GM18873 (cell line): ENCODE measurements around the gene HIVEP3.
"Not testable (repeated sequence)": the region's sequence is repeated elsewhere in the genome, so short reads cannot be mapped to it uniquely, and the experiment has no call there.

Experiments used
- ATAC-seq: cut with Tn5 transposase; IDR thresholded peaks from one replicate; pipeline ENCODE4 v1.9.1; 2021; ENCODE audit warnings: mild to moderate bottlenecking, moderate library complexity, moderate number of reproducible peaks; ENCODE audit not compliant: unreplicated experiment, low FRiP score

HIVEP3 gene

DNA sequence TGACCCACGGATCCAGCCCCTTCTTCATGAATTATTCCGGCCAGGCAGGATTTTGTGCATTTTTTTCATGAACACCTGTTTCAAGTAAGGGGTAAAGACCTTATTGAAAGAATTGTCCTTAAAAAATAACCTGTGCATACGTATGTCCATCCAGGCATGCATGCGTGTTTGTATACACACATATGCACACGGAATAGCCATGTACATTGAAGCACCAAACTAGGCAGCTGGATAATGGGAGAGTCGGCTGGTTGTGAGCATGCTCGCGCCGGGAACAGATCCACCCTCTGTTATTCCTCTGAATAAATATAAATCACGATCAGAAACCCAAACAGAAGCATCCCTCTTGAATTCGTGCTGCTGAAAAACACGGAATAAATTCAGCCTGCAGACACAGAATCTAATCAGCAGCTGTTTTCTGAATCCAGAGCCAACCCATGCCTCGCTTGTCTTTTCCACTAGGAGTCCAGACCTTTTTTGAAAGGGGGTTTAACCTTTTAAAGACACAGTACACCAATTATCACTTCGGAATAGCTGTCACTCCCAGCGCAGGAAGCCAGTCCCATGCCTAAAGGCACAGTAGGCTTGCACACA, at the start of gene HIVEP3:
HIVEP3 (minus strand) TSS at position 473 of the 594 bp plus-strand sequence.
- no peak for ATAC-seq

DNA sequence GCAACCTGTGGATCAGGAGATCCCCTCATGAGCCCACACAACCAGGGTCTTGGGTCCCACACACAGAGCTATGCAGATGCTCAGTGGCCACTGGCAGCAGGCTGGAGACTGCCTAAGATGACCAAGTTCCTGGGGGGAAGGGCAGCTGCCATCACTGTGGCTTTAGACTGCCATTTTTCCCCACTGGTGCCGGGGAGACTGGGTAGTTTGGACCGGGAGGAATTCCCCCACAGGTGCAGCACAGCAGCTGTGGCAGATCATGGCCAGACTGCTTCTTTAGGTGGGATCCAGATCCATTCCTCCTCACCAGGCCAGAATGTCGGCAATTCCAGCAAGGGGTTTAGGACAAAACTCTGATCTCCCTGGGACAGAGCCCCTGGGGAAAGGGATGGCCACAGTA, 45.7 kb upstream of the HIVEP3 start:
- ATAC-seq, result no peak

DNA sequence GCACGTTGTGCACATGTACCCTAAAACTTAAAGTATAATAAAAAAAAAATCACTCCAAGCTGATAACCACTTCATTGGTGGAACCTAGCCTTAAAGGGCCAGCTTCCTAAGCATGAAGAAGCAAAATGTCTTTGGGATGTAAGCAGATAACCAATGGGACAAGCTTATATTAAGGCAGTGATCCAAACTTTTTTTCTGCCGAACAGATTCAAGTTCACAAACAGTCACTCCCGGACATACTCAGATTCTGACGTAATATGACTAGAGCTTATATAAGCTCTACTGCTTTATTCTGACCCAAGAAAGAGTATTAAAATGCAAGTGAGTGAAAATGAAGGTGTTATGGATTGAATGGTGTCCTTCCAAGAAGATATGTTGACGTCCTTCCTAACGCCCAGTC, 44.9 kb upstream of the HIVEP3 start:
- ATAC-seq, result no peak

DNA sequence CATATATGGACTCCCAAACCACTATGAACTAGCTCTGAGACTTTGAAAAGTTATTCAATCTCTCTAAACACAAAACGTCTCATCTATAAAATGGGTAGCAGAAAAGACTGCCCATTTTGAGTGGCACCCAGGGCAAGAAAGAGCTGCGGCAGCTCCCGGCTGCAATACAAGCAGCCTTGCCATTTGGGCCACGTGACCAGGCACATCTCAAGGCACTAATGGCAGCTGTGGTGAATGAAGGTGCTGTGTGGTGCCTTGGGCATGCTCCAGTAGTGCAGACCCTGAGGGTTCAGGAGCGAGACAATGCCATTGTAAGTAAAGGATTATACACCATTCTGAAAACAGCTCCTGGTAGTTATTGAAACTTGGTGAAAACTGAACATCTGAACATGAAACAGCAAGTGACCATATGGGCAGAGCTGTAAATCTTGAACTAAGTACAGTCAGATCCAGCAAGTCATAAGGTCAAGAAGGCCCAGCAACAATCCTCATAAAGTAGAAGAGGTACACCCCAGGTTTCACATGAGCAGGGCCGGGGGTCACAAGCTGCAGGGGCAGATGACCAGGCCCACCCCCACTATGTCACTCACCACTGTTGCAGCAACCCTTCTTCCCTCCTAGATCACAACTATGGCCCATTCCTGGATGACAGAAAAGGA, 39.4 kb upstream of the HIVEP3 start:
- no peak for ATAC-seq

DNA sequence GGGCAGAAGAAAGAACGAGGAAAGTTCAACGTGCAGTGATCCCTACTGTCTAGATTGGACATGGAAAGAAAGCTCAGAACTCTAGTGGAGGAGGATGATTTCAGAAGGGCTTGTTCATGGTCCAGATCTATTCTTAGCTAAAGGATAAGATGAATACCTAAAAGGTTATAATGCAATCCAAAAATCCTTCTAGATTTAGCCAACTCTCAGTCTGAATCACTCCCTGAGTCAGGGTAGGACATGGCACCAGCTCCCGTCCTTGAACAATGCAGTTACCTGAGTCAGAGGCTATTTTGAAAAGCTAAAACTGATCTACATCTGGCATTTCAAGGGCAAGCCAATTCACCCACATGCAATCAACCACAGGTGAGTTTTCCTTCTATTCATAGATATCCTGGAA, 38.8 kb upstream of the HIVEP3 start:
- no peak for ATAC-seq

DNA sequence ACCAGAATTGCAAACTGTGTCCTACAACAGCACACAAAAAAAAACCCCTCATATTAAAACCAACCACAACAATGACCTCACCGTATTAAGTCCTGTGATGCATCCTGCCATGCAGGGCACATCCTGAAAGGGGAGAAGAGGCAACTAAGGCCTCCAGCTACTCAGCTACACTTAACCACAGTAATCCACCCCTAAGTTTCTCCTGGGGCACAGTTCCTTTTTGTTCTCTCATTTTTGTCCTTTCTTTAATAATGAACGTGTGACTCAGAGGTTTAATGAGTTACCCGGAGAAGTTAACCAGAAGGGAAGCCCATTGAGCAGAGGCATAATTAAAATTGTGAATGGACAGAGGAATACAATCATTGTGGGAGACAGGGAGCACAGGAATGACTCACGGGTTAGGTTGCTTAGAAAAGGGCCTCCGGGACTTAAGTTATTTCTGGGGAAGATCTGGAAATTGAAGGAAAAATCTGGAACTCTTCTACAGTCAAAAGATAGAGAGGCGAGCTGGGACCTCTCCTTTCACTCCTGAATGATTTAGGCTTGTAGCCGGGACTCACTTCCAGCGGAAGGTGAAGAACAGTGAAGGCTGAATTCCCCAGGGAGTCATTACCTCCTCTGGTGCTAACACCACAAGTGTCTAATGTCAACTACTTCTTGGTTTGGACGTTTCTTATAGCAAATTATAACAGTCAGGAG, 36.9 kb upstream of the HIVEP3 start:
- ATAC-seq, result peak; percentile 73

DNA sequence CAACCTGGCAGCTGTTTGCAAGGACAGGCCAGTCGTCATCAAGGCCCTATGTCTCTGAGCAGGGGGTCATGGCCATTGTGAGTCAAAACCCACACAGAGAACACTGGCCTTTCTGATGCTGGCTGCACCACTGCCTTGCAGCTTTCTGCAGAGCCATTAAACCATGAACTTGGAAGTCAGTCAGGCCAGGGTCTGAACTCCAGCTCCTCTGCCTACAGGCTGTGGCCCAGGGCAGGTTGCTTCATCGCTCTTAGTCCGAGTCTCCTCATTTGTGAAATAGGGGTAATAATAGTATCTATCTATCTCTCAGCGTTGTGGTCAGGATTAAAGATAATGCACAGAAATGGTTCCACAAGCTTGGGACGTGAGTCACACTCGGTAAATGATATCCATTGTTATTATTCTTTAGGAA, 35.8 kb upstream of the HIVEP3 start:
- no peak for ATAC-seq

DNA sequence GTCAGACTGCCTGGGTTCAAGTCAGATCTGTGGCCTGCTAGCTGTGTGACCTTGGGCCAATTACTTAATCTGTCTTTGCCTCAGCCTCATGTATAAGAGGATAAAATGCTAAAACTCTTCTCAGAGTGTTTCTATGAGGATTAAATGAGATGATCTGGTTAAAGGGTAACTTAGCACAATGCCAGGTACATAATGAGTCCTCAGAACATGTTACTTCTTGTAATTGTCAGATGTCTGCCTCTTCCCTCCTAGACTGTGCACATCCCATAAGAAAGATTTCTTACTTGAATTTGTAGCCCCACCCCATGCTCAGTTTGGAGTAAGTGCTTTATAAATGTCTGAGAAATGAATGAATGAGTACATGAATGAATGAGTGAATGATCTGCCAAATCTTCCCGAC, 34.6 kb upstream of the HIVEP3 start:
- no peak for ATAC-seq

DNA sequence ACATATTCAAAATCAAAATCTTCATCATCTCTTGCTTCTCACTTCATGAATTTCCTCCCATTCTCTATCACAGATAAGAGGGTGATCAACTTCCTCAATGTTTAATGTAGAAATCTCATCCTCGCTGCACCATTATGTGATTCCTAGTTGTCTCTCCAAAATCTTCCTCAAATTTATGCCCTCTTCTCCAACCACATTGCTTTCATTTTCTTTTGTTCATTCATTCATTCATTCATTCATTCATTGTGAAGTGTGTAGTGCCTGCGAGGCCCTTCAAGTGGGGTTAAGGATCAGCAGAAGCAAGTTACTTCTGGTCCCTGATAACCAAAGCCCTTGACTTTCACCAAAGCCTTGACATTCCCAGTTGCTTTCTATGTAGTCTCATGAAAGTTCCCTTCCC, 33.5 kb upstream of the HIVEP3 start:
- no peak for ATAC-seq

DNA sequence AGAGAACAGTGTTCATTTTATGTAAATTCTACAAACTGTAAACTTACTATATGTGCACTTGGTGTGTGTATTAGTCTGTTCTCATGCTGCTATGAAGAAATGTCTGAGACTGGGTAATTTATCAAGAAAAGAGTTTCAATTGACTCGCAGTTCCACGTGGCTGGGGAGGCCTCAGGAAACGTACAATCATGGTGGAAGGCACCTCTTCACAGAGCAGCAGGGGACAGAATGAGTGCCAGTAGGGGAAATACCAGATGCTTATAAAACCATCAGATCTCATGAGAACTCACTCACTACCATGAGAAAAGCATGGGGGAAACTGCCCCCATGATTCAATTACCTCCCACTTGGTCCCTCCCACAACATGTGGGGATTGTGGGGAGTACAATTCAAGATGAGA, 32.8 kb upstream of the HIVEP3 start:
- ATAC-seq, result not testable (repeated sequence)

DNA sequence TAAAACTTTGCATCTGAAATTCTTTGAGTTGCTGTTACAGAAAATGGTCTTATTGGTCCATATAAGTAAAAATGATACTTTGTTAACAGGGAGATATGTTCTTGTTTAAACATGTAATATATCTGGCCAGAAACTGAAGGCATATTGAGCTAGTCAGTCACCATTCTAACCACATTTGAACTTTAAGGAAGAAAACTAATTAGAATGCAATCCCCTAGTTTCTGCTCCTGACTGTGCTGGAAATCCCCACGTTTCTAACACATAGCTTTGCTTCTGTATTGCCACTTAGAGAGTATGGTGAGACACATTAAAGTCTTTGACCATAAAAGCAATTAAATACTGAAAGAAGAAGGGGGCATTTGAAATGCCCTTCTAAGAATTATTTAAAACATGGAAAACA, 32.1 kb upstream of the HIVEP3 start:
- no peak for ATAC-seq

DNA sequence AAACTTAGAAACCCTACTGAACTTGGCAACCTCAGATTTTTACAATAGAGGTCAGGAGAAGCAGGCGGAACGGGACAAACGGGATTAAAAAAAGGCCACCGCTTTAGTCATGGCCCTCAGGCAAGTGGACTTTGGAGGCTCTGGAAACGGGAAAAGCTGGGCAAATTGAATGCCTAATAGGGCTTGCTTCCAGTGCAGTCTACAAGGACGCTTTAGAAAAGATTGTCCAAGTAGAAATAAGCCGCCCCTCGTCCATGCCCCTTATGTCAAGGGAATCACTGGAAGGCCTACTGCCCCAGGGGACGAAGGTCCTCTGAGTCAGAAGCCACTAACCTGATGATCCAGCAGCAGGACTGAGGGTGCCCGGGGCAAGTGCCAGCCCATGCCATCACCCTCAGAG, 27.2 kb upstream of the HIVEP3 start:
- ATAC-seq, result not testable (repeated sequence)

DNA sequence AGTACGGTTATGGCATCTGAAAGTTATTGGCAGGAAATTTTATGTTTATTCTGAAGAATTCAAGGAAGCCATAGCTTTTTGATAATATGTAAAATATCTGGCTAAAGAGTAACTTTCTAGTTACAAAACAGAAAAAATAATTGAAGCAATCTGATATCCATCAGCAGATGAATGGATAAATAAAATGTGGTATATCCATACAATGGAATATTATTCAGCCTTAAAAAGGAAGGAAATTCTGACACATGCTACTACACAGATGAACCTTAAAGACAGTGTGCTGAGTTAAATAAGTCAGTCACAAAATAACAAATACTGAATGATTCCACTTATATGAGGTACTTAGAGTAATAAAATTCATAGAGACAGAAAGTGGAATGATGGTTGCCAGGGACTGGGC, 25.0 kb upstream of the HIVEP3 start:
- ATAC-seq, result no peak

DNA sequence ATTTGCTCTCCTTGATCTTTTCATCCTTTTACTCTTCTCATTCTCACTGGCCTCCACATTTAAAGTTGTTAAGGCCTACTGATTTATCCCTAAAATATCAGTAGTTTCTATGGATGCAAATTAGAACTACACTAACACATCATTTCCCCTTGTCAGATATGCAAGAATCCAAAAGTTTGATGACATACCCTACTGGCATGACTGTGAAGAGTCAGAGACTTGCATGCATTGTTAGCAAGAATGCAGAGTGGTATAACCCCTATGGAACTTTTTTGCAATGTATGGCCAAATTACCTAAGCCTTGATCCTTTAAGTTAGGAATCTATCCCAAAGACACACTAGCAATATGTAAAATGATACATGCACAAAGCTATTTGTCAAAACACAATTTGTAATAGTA, 23.6 kb upstream of the HIVEP3 start:
- no peak for ATAC-seq

DNA sequence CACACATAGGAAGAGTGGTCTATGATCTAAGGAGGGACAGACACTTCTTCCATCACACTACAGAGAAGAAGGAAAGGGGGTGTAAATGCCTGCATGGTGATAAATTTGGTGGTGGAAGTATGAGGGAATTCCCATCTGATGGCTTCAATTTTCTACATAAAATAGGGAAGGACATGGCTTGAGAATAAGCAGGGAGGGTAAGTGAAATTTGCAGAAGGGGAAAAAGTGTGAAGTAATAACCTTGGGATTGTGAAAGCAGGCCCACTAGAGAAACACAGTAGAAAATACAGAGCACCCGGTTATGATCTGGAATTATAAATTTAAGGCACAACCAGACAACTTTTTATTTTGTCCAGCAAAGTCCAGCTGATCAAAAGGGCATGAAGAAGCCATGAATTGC, 22.7 kb upstream of the HIVEP3 start:
- ATAC-seq, result no peak

DNA sequence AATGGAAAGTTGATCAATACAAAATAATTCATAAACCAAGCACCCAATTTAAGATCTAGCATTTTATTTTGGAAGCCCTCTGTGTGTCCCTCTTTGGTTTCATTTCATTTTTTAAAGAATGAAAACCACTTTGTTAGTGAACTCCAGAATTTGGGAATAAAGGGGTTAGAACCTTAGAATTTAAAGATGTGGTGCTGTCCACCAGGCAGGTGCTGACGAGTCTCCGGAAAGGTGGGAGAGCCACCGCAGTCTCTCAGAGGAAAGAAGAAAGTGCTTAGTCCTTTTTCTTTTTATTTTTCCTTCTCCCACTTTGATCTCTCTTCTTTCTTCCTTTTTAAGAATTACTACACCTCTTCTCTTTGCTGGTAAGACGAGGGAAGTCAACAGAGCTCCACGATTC, 20.5 kb upstream of the HIVEP3 start:
- ATAC-seq, result no peak

DNA sequence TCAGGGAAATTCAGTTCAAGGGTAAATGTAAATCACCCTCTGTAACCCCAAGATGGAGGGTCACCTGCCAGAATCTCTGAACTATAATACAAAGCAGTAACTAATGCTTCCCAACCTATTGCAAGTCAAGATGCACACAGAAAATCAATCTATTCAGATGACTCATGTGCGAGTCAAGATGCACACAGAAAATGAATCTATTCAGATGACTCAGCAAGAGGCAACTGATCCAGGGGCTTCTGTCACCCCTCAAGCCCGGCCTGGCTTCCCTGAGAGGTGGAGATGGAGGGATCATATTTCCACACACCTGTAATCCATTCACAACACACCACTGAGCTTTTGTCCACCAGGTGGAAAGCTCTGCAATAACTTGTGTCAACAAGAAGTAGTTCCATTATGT, 17.4 kb upstream of the HIVEP3 start:
- ATAC-seq, result no peak

DNA sequence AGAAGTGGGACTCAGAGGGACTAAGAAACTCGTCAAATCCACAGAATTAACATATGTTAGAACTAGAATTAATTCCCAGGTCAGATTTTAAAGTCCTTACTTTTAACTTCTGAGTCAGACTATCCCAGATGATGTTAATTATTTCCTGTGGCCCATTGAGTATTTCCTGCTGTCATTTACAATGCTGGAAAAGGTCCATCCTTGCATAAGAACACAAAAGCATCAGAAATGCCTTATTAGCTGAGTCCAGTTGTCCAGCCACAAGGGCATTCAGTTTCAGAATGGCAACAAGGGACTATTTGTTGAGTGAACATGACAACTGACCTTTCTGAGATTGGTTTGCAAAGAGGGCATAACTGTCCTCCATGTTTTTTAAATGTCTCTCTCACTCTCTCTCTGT, 16.5 kb upstream of the HIVEP3 start:
- no peak for ATAC-seq

DNA sequence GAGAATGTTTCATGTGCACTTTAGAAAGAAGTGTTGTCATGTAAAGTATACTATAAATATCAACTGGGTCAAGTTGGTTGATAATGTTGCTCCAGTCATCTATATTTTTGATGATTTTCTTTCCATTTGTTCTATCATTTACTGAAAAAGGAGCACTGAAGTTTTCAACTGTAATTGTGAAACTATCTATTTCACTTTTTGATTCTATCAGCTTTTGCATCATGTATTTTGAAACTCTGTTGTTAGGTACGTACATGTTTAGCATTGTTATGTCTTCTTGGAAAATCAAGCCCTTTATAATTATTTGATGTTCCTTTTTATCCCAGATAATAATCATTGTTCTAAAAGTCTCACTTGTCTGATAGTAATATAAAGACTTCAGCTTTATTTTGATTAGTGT, 14.4 kb upstream of the HIVEP3 start:
- ATAC-seq, result no peak

DNA sequence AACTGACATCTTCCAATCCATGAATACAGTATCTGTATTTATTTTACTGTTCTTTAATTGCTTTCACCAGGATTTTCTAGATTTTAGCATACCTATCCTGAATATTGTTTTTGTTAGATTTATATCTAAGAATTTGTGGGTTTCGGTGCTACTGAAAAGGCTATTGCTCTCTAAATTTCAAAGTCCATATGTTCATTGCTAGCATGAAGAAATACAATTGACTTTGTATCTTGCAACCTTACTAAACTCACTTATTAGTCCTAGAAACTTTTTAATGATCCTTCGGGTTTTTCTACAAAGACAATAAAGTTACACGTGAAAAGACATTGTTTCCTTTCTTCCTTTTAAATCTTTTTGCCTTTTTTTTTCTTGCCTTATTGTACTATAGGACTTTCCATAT, 12.9 kb upstream of the HIVEP3 start:
- ATAC-seq, result no peak

DNA sequence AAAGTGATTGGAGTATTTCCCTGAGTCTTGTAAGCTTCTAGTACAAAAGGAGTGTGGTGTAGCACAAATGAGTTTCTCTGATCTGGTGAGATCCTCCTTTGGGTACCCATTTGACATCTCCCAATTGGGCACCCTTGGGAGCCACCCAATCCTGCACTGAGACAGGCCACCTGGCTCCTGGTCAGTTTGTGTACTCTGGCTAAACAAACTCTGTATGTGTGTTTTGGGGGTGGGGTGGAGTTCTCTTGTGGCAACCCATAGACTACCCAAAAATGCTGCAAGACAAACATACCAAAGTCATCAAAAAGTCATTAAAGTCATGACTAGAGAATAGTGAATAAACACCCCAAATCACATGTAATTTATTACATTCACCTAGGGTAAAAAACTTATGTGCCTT, 8.4 kb upstream of the HIVEP3 start:
- ATAC-seq, result no peak

DNA sequence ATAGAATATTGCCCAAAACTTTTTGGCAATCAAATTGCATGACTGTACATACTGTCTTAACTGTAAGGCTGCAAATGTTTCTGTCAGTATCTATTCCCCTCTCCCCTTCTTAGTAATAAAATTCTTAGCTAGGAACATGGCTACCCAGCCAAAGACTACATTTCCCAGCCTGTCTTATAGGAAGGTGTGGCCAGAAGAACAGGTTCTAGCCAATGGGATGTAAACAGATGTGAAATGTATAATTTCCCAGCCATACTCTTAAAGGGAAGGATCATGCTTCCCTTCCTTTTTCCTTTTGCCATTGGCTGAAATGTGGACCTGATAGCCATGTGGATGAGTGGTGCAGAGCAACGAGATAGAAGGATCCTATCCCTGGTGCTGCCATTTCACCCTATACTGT, 7.0 kb upstream of the HIVEP3 start:
- no peak for ATAC-seq
